Mesenchymal stem cell (in vitro differentiated cells and primary cell): Measurements from ENCODE around the gene BORA.
A peak's percentile ranks its signal among the peaks of the same experiment; 100 is the strongest.
"Not testable (repeated sequence)": the region's sequence is repeated elsewhere in the genome, so short reads cannot be mapped to it uniquely, and the experiment has no call there.

Source experiments
- DNase-seq: peaks from one replicate; pipeline ENCODE4 v3.0.0-alpha.2; 2013
- H2AFZ ChIP-seq: one replicate; pipeline ENCODE4 v1.6.1; 2013; ENCODE audit warnings: low read depth, mild to moderate bottlenecking, control low read depth, inconsistent platforms, low read length, moderate library complexity
- H2AK5ac ChIP-seq: 2 replicates; pipeline ENCODE4 v1.6.1; 2013; ENCODE audit warnings: low read length, moderate library complexity, mild to moderate bottlenecking, inconsistent platforms; ENCODE audit not compliant: severe bottlenecking
- H2BK120ac ChIP-seq: one replicate; pipeline ENCODE4 v1.6.1; 2013; ENCODE audit warnings: low read depth, mild to moderate bottlenecking, inconsistent platforms, low read length, moderate library complexity
- H2BK12ac ChIP-seq, 2 experiments: one replicate each; pipeline ENCODE4 v1.6.1; 2013; ENCODE audit warnings: inconsistent platforms in 2 of 2, low read length in 2 of 2, mild to moderate bottlenecking in 2 of 2, moderate library complexity in 2 of 2, control low read depth in 1 of 2
- H2BK15ac ChIP-seq: one replicate; pipeline ENCODE4 v1.6.1; 2013; ENCODE audit warnings: mild to moderate bottlenecking, low read depth, inconsistent platforms; ENCODE audit not compliant: poor library complexity, severe bottlenecking
- H2BK5ac ChIP-seq: 2 replicates; pipeline ENCODE4 v1.6.1; 2013; ENCODE audit warnings: low read depth, mild to moderate bottlenecking, low read length, control low read depth, inconsistent platforms; ENCODE audit not compliant: poor library complexity, severe bottlenecking
- H3K14ac ChIP-seq, 2 experiments: one replicate each; pipeline ENCODE4 v1.6.1; 2013; ENCODE audit warnings: inconsistent platforms in 2 of 2, low read length in 2 of 2, control low read depth in 1 of 2, mild to moderate bottlenecking in 1 of 2, moderate library complexity in 1 of 2
- H3K18ac ChIP-seq, 2 experiments: one replicate each; pipeline ENCODE4 v1.6.1; 2013; ENCODE audit warnings: inconsistent platforms in 2 of 2, low read length in 2 of 2, control low read depth in 1 of 2, low read depth in 1 of 2, mild to moderate bottlenecking in 1 of 2
- H3K23ac ChIP-seq, 2 experiments: one replicate each; pipeline ENCODE4 v1.6.1; 2013; ENCODE audit warnings: inconsistent platforms in 2 of 2, low read length in 2 of 2, mild to moderate bottlenecking in 2 of 2, moderate library complexity in 2 of 2, control low read depth in 1 of 2
- H3K27ac ChIP-seq: 2 replicates; pipeline ENCODE4 v1.5.1; 2013; ENCODE audit warnings: mild to moderate bottlenecking, moderate library complexity, low read length, control low read depth, inconsistent platforms; ENCODE audit not compliant: poor library complexity, severe bottlenecking
- H3K27me3 ChIP-seq, 2 experiments: 2 replicates each; pipeline versions ENCODE4 v1.6.1 to v1.7.0; 2013; ENCODE audit warnings: low read length in 2 of 2, mild to moderate bottlenecking in 2 of 2, moderate library complexity in 2 of 2, control low read depth in 1 of 2, inconsistent platforms in 1 of 2; ENCODE audit not compliant: control insufficient read depth in 1 of 2, insufficient read depth in 1 of 2
- H3K36me3 ChIP-seq, 2 experiments: 2 replicates each; pipeline versions ENCODE4 v1.6.1 to v1.7.0; 2013; ENCODE audit warnings: low read length in 2 of 2, control low read depth in 1 of 2, inconsistent platforms in 1 of 2, low read depth in 1 of 2, mild to moderate bottlenecking in 1 of 2; ENCODE audit not compliant: insufficient read depth in 2 of 2, control insufficient read depth in 1 of 2
- H3K4ac ChIP-seq, 2 experiments: one replicate each; pipeline ENCODE4 v1.6.1; 2013; ENCODE audit warnings: inconsistent platforms in 2 of 2, low read length in 2 of 2, mild to moderate bottlenecking in 2 of 2, moderate library complexity in 2 of 2, control low read depth in 1 of 2, low read depth in 1 of 2
- H3K4me1 ChIP-seq: 2 replicates; pipeline ENCODE4 v1.6.1; 2013; ENCODE audit warnings: low read depth, low read length, control low read depth; ENCODE audit not compliant: control insufficient read depth, insufficient read depth
- H3K4me2 ChIP-seq: 2 replicates; pipeline ENCODE4 v1.6.1; 2013; ENCODE audit warnings: low read length, mild to moderate bottlenecking, inconsistent platforms; ENCODE audit not compliant: poor library complexity, severe bottlenecking
- H3K4me3 ChIP-seq, 2 experiments: 2 replicates each; pipeline versions ENCODE4 v1.5.1 to v1.7.0; 2013; ENCODE audit warnings: low read length in 2 of 2, mild to moderate bottlenecking in 2 of 2, control low read depth in 1 of 2, low read depth in 1 of 2; ENCODE audit not compliant: insufficient read depth in 1 of 2
- H3K79me1 ChIP-seq: replicated peaks from 2 replicates; pipeline ENCODE4 v1.6.1; 2013; ENCODE audit warnings: mild to moderate bottlenecking, control low read depth, low read length, inconsistent platforms; ENCODE audit not compliant: poor library complexity, severe bottlenecking
- H3K9ac ChIP-seq: 2 replicates; pipeline ENCODE4 v1.7.0; 2013; ENCODE audit warnings: mild to moderate bottlenecking, low read length, moderate library complexity
- H3K9me3 ChIP-seq: 2 replicates; pipeline ENCODE4 v1.7.0; 2013; ENCODE audit warnings: mild to moderate bottlenecking, low read length; ENCODE audit not compliant: control insufficient read depth
- H4K8ac ChIP-seq: one replicate; pipeline ENCODE4 v1.6.1; 2013; ENCODE audit warnings: inconsistent platforms, mild to moderate bottlenecking, low read length, moderate library complexity
- H4K91ac ChIP-seq: one replicate; pipeline ENCODE4 v1.6.1; 2013; ENCODE audit warnings: mild to moderate bottlenecking, low read length, inconsistent platforms
- WGBS: methylation state at CpG from one replicate; pipeline ENCODE4 v1.1.7; 2013; ENCODE audit warnings: mixed read lengths; 5-methylcytosine and 5-hydroxymethylcytosine counted together

Gene BORA

GRCh38 chr13:72781451-72782439 is 54.0 kb downstream of the BORA start, which contains the start of the genes DIS3 and PIBF1:
DIS3 (minus strand) TSS chr13:72781900; CDS start chr13:72781832, 68 bp downstream.
PIBF1 (plus strand) TSS chr13:72782133; CDS start chr13:72783470, 1,337 bp downstream.
- peak within 1 kb of the TSS; percentile 98 for H3K9ac ChIP-seq
- H3K27ac ChIP-seq, result peak within 1 kb of the TSS; percentile 92
- H3K4me2 ChIP-seq, result peak within 1 kb of the TSS; percentile 89
- under 1% methylated on average over 79 of the region's 81 CpGs for WGBS
- H2AFZ ChIP-seq, result peak within 1 kb of the TSS; percentile 95
- H2BK15ac ChIP-seq, result peak within 1 kb of the TSS; percentile 52
- H2BK12ac ChIP-seq, result peak within 1 kb of the TSS in 1 of 2 experiments; percentile 52
- peak within 1 kb of the TSS; percentile 73 for H2BK120ac ChIP-seq
- H3K23ac ChIP-seq, result peak within 1 kb of the TSS in 1 of 2 experiments; percentile 99
- H4K8ac ChIP-seq, result peak within 1 kb of the TSS; percentile 96
- H3K4me1 ChIP-seq, result peaks cover 3% of the 10 kb centered on the region
- peak within 1 kb of the TSS; percentile 95 for H4K91ac ChIP-seq
- peak within 1 kb of the TSS; percentile 86 to 94 for H3K18ac ChIP-seq
- H2AK5ac ChIP-seq, result peak within 1 kb of the TSS; percentile 77
- no peaks in the 10 kb centered on the region for H3K27me3 ChIP-seq
- H3K79me1 ChIP-seq, result peaks cover 15% of the 10 kb centered on the region
- peaks cover 4 to 44% of the 10 kb centered on the region in 2 experiments for H3K36me3 ChIP-seq
- H3K14ac ChIP-seq, result peak within 1 kb of the TSS; percentile 74 to 98
- no peaks in the 10 kb centered on the region for H3K9me3 ChIP-seq
- peak within 1 kb of the TSS; percentile 57 for H2BK5ac ChIP-seq
- H3K4me3 ChIP-seq, result peak within 1 kb of the TSS; percentile 84 to 100
- H3K4ac ChIP-seq, result peak within 1 kb of the TSS; percentile 99
- DNase-seq, result peak; percentile 99

GRCh38 chr13:72782717-72783116 is 55.0 kb downstream of the BORA start:
- Histone ChIP-seq H3K4me1 (peaks cover 3% of the 10 kb centered on the region), H2BK12ac (no peak overlapping the region), H3K9me3 (no peaks in the 10 kb centered on the region), H2BK5ac (no peak overlapping the region), H3K23ac (no peak overlapping the region), H2AFZ (no peak overlapping the region), H3K36me3 (peaks cover 0 to 38% of the 10 kb centered on the region in 2 experiments), H3K79me1 (peaks cover 13% of the 10 kb centered on the region), H2BK15ac (no peak overlapping the region), H3K18ac (no peak overlapping the region), H3K9ac (peak overlapping the region; percentile 98), H3K14ac (no peak overlapping the region), H2AK5ac (no peak overlapping the region), H4K8ac (no peak overlapping the region), H3K4ac (no peak overlapping the region), H3K27me3 (no peaks in the 10 kb centered on the region), H3K4me2 (peak overlapping the region; percentile 65), H3K27ac (no peak overlapping the region), H3K4me3 (peak overlapping the region in 1 of 2 experiments; percentile 84), H2BK120ac (no peak overlapping the region), H4K91ac (no peak overlapping the region)
- peak; percentile 58 for DNase-seq
- WGBS, result 0% methylated on average over 3 of the region's 7 CpGs

- H2AFZ ChIP-seq, H2BK5ac ChIP-seq, H3K4me1 ChIP-seq, H3K27ac ChIP-seq, H4K91ac ChIP-seq, H3K4me3 ChIP-seq, H3K27me3 ChIP-seq, H3K14ac ChIP-seq, H3K4ac ChIP-seq, H2BK15ac ChIP-seq, H3K18ac ChIP-seq, DNase-seq, H2BK120ac ChIP-seq, H3K9ac ChIP-seq, H4K8ac ChIP-seq, H3K23ac ChIP-seq, H2BK12ac ChIP-seq, H2AK5ac ChIP-seq, H3K9me3 ChIP-seq, H3K4me2 ChIP-seq: not testable (repeated sequence)
- WGBS, result 100% methylated on average over 1 of the region's 4 CpGs
- peaks cover 18% of the 10 kb centered on the region for H3K79me1 ChIP-seq
- H3K36me3 ChIP-seq, result peaks cover 0 to 23% of the 10 kb centered on the region in 2 experiments
Observed at GRCh38 chr13:72784679-72785078, 57.0 kb downstream of the BORA start.

GRCh38 chr13:72788831-72789230 is 61.1 kb downstream of the BORA start:
- H3K79me1 ChIP-seq, result peaks cover 31% of the 10 kb centered on the region
- no CpG with 5 or more reads among the region's 1 CpG for WGBS
- no peak overlapping the region for H4K8ac ChIP-seq
- H3K4me2 ChIP-seq, result no peak overlapping the region
- no peak overlapping the region for H2AFZ ChIP-seq
- H4K91ac ChIP-seq, result no peak overlapping the region
- no peaks in the 10 kb centered on the region for H3K9me3 ChIP-seq
- no peak overlapping the region for H2BK12ac ChIP-seq
- no peaks in the 10 kb centered on the region for H3K4me1 ChIP-seq
- H2BK120ac ChIP-seq, result no peak overlapping the region
- no peak for DNase-seq
- H3K4ac ChIP-seq, result no peak overlapping the region
- no peak overlapping the region for H3K18ac ChIP-seq
- no peak overlapping the region for H2BK15ac ChIP-seq
- no peak overlapping the region for H2AK5ac ChIP-seq
- no peak overlapping the region for H3K14ac ChIP-seq
- no peak overlapping the region for H3K4me3 ChIP-seq
- no peak overlapping the region for H2BK5ac ChIP-seq
- peaks cover 6 to 46% of the 10 kb centered on the region in 2 experiments for H3K36me3 ChIP-seq
- H3K9ac ChIP-seq, result no peak overlapping the region
- no peak overlapping the region for H3K27ac ChIP-seq
- no peaks in the 10 kb centered on the region for H3K27me3 ChIP-seq
- H3K23ac ChIP-seq, result no peak overlapping the region
